ENCODE measurements around the gene COPG2. TPM values are rescaled to one million over a fixed set of nuclear protein-coding genes. Genes with fewer than 3 reads are reported as not detected.

The COPG2 gene
- total RNA-seq, 1 experiment from 2014 or later, result 50.9 TPM

GRCh38 chr7:130506358-130506757 is 162.2 kb downstream of the COPG2 start:
- H3K4me3 Mint-ChIP-seq, result no peak overlapping the region
- ATAC-seq, result no peak
- TF ChIP-seq, protein P1, sequence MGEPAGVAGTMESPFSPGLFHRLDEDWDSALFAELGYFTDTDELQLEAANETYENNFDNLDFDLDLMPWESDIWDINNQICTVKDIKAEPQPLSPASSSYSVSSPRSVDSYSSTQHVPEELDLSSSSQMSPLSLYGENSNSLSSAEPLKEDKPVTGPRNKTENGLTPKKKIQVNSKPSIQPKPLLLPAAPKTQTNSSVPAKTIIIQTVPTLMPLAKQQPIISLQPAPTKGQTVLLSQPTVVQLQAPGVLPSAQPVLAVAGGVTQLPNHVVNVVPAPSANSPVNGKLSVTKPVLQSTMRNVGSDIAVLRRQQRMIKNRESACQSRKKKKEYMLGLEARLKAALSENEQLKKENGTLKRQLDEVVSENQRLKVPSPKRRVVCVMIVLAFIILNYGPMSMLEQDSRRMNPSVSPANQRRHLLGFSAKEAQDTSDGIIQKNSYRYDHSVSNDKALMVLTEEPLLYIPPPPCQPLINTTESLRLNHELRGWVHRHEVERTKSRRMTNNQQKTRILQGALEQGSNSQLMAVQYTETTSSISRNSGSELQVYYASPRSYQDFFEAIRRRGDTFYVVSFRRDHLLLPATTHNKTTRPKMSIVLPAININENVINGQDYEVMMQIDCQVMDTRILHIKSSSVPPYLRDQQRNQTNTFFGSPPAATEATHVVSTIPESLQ (CRISPR knock-in tag; IDR thresholded peaks at IDR 0.05), result no peak
- no peak for TF ChIP-seq AFF4 (CRISPR knock-in tag; IDR thresholded peaks at IDR 0.05; ENCODE audit: borderline replicate concordance)
- TF ChIP-seq, protein P2, sequence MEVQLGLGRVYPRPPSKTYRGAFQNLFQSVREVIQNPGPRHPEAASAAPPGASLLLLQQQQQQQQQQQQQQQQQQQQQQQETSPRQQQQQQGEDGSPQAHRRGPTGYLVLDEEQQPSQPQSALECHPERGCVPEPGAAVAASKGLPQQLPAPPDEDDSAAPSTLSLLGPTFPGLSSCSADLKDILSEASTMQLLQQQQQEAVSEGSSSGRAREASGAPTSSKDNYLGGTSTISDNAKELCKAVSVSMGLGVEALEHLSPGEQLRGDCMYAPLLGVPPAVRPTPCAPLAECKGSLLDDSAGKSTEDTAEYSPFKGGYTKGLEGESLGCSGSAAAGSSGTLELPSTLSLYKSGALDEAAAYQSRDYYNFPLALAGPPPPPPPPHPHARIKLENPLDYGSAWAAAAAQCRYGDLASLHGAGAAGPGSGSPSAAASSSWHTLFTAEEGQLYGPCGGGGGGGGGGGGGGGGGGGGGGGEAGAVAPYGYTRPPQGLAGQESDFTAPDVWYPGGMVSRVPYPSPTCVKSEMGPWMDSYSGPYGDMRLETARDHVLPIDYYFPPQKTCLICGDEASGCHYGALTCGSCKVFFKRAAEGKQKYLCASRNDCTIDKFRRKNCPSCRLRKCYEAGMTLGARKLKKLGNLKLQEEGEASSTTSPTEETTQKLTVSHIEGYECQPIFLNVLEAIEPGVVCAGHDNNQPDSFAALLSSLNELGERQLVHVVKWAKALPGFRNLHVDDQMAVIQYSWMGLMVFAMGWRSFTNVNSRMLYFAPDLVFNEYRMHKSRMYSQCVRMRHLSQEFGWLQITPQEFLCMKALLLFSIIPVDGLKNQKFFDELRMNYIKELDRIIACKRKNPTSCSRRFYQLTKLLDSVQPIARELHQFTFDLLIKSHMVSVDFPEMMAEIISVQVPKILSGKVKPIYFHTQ (CRISPR knock-in tag; IDR thresholded peaks at IDR 0.05), result no peak
- no peak for TF ChIP-seq TP53 (CRISPR knock-in tag; IDR thresholded peaks at IDR 0.05)
- no peak for TF ChIP-seq FOXP1 (CRISPR knock-in tag; IDR thresholded peaks at IDR 0.05; ENCODE audit: borderline replicate concordance)
- no peak for TF ChIP-seq PRRX2 (CRISPR knock-in tag; IDR thresholded peaks at IDR 0.05)
- TF ChIP-seq OVOL2 (CRISPR knock-in tag; IDR thresholded peaks at IDR 0.05; ENCODE audit: borderline replicate concordance), result no peak
- TF ChIP-seq EMX1 (CRISPR knock-in tag; IDR thresholded peaks at IDR 0.05), result no peak
- no peak for TF ChIP-seq ZNF396 (CRISPR knock-in tag; IDR thresholded peaks at IDR 0.05; ENCODE audit: borderline replicate concordance)
- TF ChIP-seq MAX (CRISPR knock-in tag; IDR thresholded peaks at IDR 0.05), result no peak
- TF ChIP-seq FOXJ3 (CRISPR knock-in tag; IDR thresholded peaks at IDR 0.05; ENCODE audit: borderline replicate concordance), result no peak
- no peak for TF ChIP-seq CTCF (IDR thresholded peaks at IDR 0.05)
- POLR2A ChIA-PET, result no interaction called here
- no peak overlapping the region for H3K27ac Mint-ChIP-seq
- H3K9me3 Mint-ChIP-seq, result no peaks in the 10 kb centered on the region
- CTCF ChIA-PET, result no interaction called here
- H3K27me3 Mint-ChIP-seq (ENCODE audit: low read depth), result no peaks in the 10 kb centered on the region
- peaks cover 41% of the 10 kb centered on the region for H3K36me3 Mint-ChIP-seq
- DNase-seq (ENCODE audit: low spot score), result no peak
- H3K4me1 Mint-ChIP-seq, result no peaks in the 10 kb centered on the region

GRCh38 chr7:130505753-130506152 is 162.8 kb downstream of the COPG2 start:
- ChIA-PET POLR2A (no interaction called here), CTCF (no interaction called here)
- ATAC-seq (no peak), DNase-seq (ENCODE audit: low spot score) (no peak)
- H3K27me3 Mint-ChIP-seq (ENCODE audit: low read depth), result no peaks in the 10 kb centered on the region
- H3K36me3 Mint-ChIP-seq, result peaks cover 45% of the 10 kb centered on the region
- no peaks in the 10 kb centered on the region for H3K4me1 Mint-ChIP-seq
- H3K4me3 Mint-ChIP-seq, result no peak overlapping the region
- H3K27ac Mint-ChIP-seq, result no peak overlapping the region
- H3K9me3 Mint-ChIP-seq, result no peaks in the 10 kb centered on the region
- no peak for TF ChIP-seq RORB (CRISPR knock-in tag; IDR thresholded peaks at IDR 0.05)
- no peak for TF ChIP-seq ETV6 (CRISPR knock-in tag; IDR thresholded peaks at IDR 0.05)
- TF ChIP-seq, protein P3, sequence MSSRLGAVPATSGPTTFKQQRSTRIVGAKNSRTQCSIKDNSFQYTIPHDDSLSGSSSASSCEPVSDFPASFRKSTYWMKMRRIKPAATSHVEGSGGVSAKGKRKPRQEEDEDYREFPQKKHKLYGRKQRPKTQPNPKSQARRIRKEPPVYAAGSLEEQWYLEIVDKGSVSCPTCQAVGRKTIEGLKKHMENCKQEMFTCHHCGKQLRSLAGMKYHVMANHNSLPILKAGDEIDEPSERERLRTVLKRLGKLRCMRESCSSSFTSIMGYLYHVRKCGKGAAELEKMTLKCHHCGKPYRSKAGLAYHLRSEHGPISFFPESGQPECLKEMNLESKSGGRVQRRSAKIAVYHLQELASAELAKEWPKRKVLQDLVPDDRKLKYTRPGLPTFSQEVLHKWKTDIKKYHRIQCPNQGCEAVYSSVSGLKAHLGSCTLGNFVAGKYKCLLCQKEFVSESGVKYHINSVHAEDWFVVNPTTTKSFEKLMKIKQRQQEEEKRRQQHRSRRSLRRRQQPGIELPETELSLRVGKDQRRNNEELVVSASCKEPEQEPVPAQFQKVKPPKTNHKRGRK (CRISPR knock-in tag; IDR thresholded peaks at IDR 0.05; ENCODE audit: borderline replicate concordance), result no peak
- TF ChIP-seq HMGA2 (CRISPR knock-in tag; IDR thresholded peaks at IDR 0.05), result no peak
- TF ChIP-seq ESRRA (CRISPR knock-in tag; IDR thresholded peaks at IDR 0.05; ENCODE audit: borderline replicate concordance), result no peak
- TF ChIP-seq, protein P4, sequence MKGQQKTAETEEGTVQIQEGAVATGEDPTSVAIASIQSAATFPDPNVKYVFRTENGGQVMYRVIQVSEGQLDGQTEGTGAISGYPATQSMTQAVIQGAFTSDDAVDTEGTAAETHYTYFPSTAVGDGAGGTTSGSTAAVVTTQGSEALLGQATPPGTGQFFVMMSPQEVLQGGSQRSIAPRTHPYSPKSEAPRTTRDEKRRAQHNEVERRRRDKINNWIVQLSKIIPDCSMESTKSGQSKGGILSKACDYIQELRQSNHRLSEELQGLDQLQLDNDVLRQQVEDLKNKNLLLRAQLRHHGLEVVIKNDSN (CRISPR knock-in tag; IDR thresholded peaks at IDR 0.05), result no peak
- no peak for TF ChIP-seq FOXP1 (CRISPR knock-in tag; IDR thresholded peaks at IDR 0.05; ENCODE audit: borderline replicate concordance)
